ENCODE measurements around the gene ASMT. TPM values are rescaled to one million over a fixed set of nuclear protein-coding genes. Genes with fewer than 3 reads are reported as not detected.

ASMT gene
- total RNA-seq, 1 donor from 2014 or later = not detected

GRCh38 chrX:1686642-1687041 is 71.8 kb downstream of the ASMT start:
- no peaks in the 10 kb centered on the region for H3K27me3 ChIP-seq (ENCODE audit: control insufficient read depth, insufficient read depth, low read length)
- no peak for DNase-seq (ENCODE audit: low read depth)
- H3K36me3 ChIP-seq (ENCODE audit: control insufficient read depth, insufficient read depth, low read length) = no peaks in the 10 kb centered on the region
- no peak overlapping the region for H3K4me3 ChIP-seq (ENCODE audit: low read depth, low read length)
- no peak for TF ChIP-seq CTCF (IDR thresholded peaks at IDR 0.05; ENCODE audit: insufficient read depth, low read length, poor library complexity, severe bottlenecking)

Other genes with a start within 250 kb of the ASMT start
- gene SLC25A6, start 222.9 kb upstream of the ASMT start, total RNA-seq = 450 and 519 TPM in 2 replicates
- gene ASMTL, start 162.2 kb upstream of the ASMT start, total RNA-seq = 15.9 and 16.3 TPM in 2 replicates
- not detected in 2 replicates for gene P2RY8, start 77.9 kb upstream of the ASMT start, total RNA-seq
- gene AKAP17A, start 23.5 kb upstream of the ASMT start, total RNA-seq = 54.4 and 57.6 TPM in 2 replicates

Measured in kidney epithelial cell (primary cell).